ENCODE measurements around the gene ARPC1B. TPM values are rescaled to one million over a fixed set of nuclear protein-coding genes. Genes with fewer than 3 reads are reported as not detected.

Gene ARPC1B
- total RNA-seq, 1 experiment from 2014 or later: 381 TPM

DNA sequence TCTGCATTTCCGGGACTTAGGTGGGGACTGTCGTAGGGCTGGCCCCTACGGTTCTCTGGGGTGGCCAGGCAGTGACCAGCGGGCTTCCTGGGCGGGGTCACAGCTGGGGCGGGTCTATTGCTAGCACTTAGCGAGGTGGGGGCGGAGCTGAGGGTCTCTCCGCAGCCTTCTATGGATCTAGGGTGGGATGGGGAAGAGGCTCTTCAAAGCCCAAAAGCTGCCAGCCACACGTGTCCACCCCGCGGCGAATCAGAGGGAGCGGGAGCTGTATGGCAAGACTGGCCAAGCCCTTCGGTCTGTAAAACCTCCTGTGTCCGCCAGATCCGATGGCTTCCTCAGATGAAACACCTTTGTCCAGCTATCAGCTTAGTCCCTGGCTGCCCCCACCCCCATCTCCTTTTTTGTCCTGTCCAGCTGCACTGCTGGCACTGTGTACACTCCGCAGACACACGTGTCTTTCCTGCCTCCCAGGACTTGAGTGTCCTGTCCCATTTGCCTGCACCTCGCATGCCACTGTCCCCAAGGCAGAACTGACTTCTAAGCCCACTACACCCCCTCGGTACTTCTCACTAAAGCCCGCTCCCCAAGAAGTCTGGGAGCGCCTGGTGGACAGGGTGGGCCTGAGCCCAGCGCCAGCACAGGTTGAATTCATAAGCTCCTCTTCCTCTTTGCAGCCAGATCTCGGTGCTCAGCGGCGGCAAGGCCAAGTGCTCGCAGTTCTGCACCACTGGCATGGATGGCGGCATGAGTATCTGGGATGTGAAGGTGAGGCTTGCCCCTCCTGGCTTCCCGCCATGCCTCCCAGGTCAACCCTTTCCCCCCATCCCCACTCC lies 19.0 kb downstream of the ARPC1B start:
- DNase-seq (no peak), ATAC-seq (no peak)
- Histone ChIP-seq H3K79me2 (ENCODE audit: low read length) (no peaks in the 10 kb centered on the region), H3K27ac (ENCODE audit: low read length) (no peak overlapping the region), H3K4me1 (ENCODE audit: insufficient read depth, low read length) (no peaks in the 10 kb centered on the region), H3K9me3 (ENCODE audit: low read length) (no peaks in the 10 kb centered on the region), H3K9me2 (replicated peaks; ENCODE audit: low read length) (no peaks in the 10 kb centered on the region), H4K20me1 (ENCODE audit: low read length) (0 out of 2 replicates have a peak, but pooled peaks cover 2% of the 10 kb centered on the region), H3K36me3 (ENCODE audit: low read depth, low read length) (peaks cover 9% of the 10 kb centered on the region; the same call in 1 of the 2 replicates), H3K4me3 (ENCODE audit: low read length) (no peak overlapping the region), H3K27me3 (ENCODE audit: low read length) (no peaks in the 10 kb centered on the region), H3K9ac (ENCODE audit: low read length) (no peak overlapping the region), H2AFZ (ENCODE audit: low read length) (no peak overlapping the region), H3K4me2 (ENCODE audit: low read length) (no peak overlapping the region), H3F3A (ENCODE audit: low read length, unreplicated experiment) (no peaks in the 10 kb centered on the region)
- no TSS peak for BruUV-seq (replicated peaks)
- TF ChIP-seq EZH2 (IDR thresholded peaks at IDR 0.05; ENCODE audit: low read length, unreplicated experiment) (no peak), EZH2phosphoT487 (IDR thresholded peaks at IDR 0.05; ENCODE audit: borderline replicate concordance, low read length) (no peak)
- TF ChIP-seq, protein P1, sequence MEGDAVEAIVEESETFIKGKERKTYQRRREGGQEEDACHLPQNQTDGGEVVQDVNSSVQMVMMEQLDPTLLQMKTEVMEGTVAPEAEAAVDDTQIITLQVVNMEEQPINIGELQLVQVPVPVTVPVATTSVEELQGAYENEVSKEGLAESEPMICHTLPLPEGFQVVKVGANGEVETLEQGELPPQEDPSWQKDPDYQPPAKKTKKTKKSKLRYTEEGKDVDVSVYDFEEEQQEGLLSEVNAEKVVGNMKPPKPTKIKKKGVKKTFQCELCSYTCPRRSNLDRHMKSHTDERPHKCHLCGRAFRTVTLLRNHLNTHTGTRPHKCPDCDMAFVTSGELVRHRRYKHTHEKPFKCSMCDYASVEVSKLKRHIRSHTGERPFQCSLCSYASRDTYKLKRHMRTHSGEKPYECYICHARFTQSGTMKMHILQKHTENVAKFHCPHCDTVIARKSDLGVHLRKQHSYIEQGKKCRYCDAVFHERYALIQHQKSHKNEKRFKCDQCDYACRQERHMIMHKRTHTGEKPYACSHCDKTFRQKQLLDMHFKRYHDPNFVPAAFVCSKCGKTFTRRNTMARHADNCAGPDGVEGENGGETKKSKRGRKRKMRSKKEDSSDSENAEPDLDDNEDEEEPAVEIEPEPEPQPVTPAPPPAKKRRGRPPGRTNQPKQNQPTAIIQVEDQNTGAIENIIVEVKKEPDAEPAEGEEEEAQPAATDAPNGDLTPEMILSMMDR (conservative IDR thresholded peaks at IDR 0.05; ENCODE audit: low read depth, low read length): no peak
- ChIA-PET CTCF (interaction anchor here (0.6 kb wide), 1 partner anchor 520 kb away, joined by 3 read pairs; no protein-coding TSS in a partner anchor), POLR2A (ENCODE audit: unreplicated experiment) (no interaction called here)
- intact Hi-C loops (cut with micrococcal nuclease): no loop called here

DNA sequence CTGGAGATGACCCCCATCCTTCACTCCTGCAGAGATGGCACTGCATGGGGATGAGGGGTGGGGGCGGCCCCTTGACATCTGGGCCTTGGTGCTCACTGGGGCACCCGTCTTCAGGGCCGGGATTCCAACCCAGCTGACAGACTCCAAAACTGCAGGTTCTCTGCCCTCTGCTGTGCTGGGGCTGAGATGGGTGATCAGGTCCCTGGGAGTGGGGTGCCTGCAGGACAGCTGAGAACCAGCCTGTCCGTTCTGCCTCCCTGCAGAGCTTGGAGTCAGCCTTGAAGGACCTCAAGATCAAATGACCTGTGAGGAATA lies 19.6 kb downstream of the ARPC1B start:
- no peaks in the 10 kb centered on the region for H3K27me3 ChIP-seq (ENCODE audit: low read length)
- DNase-seq: no peak
- no peak overlapping the region for H3K4me3 ChIP-seq (ENCODE audit: low read length)
- intact Hi-C loops (cut with micrococcal nuclease): no loop called here
- no TSS peak for BruUV-seq (replicated peaks)
- ChIA-PET POLR2A (ENCODE audit: unreplicated experiment) (no interaction called here), CTCF (no interaction called here)
- TF ChIP-seq EZH2 (IDR thresholded peaks at IDR 0.05; ENCODE audit: low read length, unreplicated experiment) (no peak), EZH2phosphoT487 (IDR thresholded peaks at IDR 0.05; ENCODE audit: borderline replicate concordance, low read length) (no peak)
- TF ChIP-seq, protein P1 (conservative IDR thresholded peaks at IDR 0.05; ENCODE audit: low read depth, low read length): no peak
- H3K9me2 ChIP-seq (replicated peaks; ENCODE audit: low read length): no peaks in the 10 kb centered on the region
- H3K27ac ChIP-seq (ENCODE audit: low read length): no peak overlapping the region
- H3K79me2 ChIP-seq (ENCODE audit: low read length): no peaks in the 10 kb centered on the region
- no peak overlapping the region for H3K9ac ChIP-seq (ENCODE audit: low read length)
- H3K9me3 ChIP-seq (ENCODE audit: low read length): no peaks in the 10 kb centered on the region
- peaks cover 9% of the 10 kb centered on the region; the same call in 1 of the 2 replicates for H3K36me3 ChIP-seq (ENCODE audit: low read depth, low read length)
- no peak overlapping the region for H3K4me2 ChIP-seq (ENCODE audit: low read length)
- 0 out of 2 replicates have a peak, but pooled peaks cover 2% of the 10 kb centered on the region for H4K20me1 ChIP-seq (ENCODE audit: low read length)
- H2AFZ ChIP-seq (ENCODE audit: low read length): no peak overlapping the region
- no peaks in the 10 kb centered on the region for H3K4me1 ChIP-seq (ENCODE audit: insufficient read depth, low read length)
- H3F3A ChIP-seq (ENCODE audit: low read length, unreplicated experiment): no peaks in the 10 kb centered on the region
- no peak for ATAC-seq
